Neuronal stem cell (in vitro differentiated cells): ENCODE measurements around the gene TMC1.

ENCODE experiments used
- DNase-seq: peaks from one replicate; pipeline ENCODE4 v3.0.0-alpha.2; 2013; ENCODE audit warnings: low spot score
- H2AFZ ChIP-seq: one replicate; pipeline ENCODE4 v1.6.1; 2013; ENCODE audit warnings: mild to moderate bottlenecking, low read length, inconsistent platforms
- H2AK5ac ChIP-seq: 2 replicates; pipeline ENCODE4 v1.6.1; 2013; ENCODE audit warnings: low read depth, mild to moderate bottlenecking, inconsistent platforms, low read length, moderate library complexity, mixed read lengths
- H2BK120ac ChIP-seq: 2 replicates; pipeline ENCODE4 v1.6.1; 2013; ENCODE audit warnings: low read depth, mild to moderate bottlenecking, inconsistent platforms, low read length, moderate library complexity, mixed read lengths
- H2BK12ac ChIP-seq: one replicate; pipeline ENCODE4 v1.6.1; 2013; ENCODE audit warnings: low read length, inconsistent platforms
- H2BK15ac ChIP-seq: 2 replicates; pipeline ENCODE4 v1.6.1; 2013; ENCODE audit warnings: mild to moderate bottlenecking, low read length, inconsistent platforms, mixed read lengths
- H2BK5ac ChIP-seq: one replicate; pipeline ENCODE4 v1.6.1; 2013; ENCODE audit warnings: inconsistent platforms, mild to moderate bottlenecking, low read length, moderate library complexity
- H3K14ac ChIP-seq: one replicate; pipeline ENCODE4 v1.6.1; 2013; ENCODE audit warnings: low read length, inconsistent platforms
- H3K18ac ChIP-seq: 2 replicates; pipeline ENCODE4 v1.6.1; 2013; ENCODE audit warnings: low read length, inconsistent platforms
- H3K23ac ChIP-seq: 2 replicates; pipeline ENCODE4 v1.6.1; 2013; ENCODE audit warnings: low read depth, mild to moderate bottlenecking, mixed read lengths, low read length, inconsistent platforms; ENCODE audit not compliant: poor library complexity
- H3K27ac ChIP-seq: replicated peaks from 3 replicates; pipeline ENCODE4 v1.5.1; 2013; ENCODE audit warnings: low read length, inconsistent platforms
- H3K27me3 ChIP-seq, 3 experiments: 2 replicates each; pipeline ENCODE4 v1.6.1; 2013; ENCODE audit warnings: low read length in 3 of 3, mild to moderate bottlenecking in 2 of 3, inconsistent platforms in 1 of 3, low read depth in 1 of 3, mixed read lengths in 1 of 3, moderate library complexity in 1 of 3; ENCODE audit not compliant: control insufficient read depth in 3 of 3, insufficient read depth in 3 of 3
- H3K36me3 ChIP-seq, 2 donors: replicated peaks in 1 of 2; 2 replicates each; pipeline ENCODE4 v1.6.1; 2013; ENCODE audit warnings: low read length in 2 of 2; ENCODE audit not compliant: control insufficient read depth in 2 of 2, insufficient read depth in 2 of 2
- H3K4ac ChIP-seq: 2 replicates; pipeline ENCODE4 v1.6.1; 2013; ENCODE audit warnings: inconsistent platforms, mild to moderate bottlenecking, low read length, moderate library complexity
- H3K4me1 ChIP-seq, 2 donors: 1 replicate in 1 of 2; 2 replicates in 1 of 2; pipeline ENCODE4 v1.6.1; 2013; ENCODE audit warnings: low read length in 2 of 2, low read depth in 1 of 2; ENCODE audit not compliant: control insufficient read depth in 2 of 2, insufficient read depth in 1 of 2
- H3K4me2 ChIP-seq: one replicate; pipeline ENCODE4 v1.6.1; 2013; ENCODE audit warnings: mild to moderate bottlenecking, low read length, inconsistent platforms; ENCODE audit not compliant: insufficient read depth, poor library complexity, severe bottlenecking
- H3K4me3 ChIP-seq, 2 donors: 2 replicates each; pipeline ENCODE4 v1.5.1; 2013; ENCODE audit warnings: low read length in 2 of 2, mild to moderate bottlenecking in 2 of 2, inconsistent platforms in 1 of 2, moderate library complexity in 1 of 2
- H3K79me1 ChIP-seq: one replicate; pipeline ENCODE4 v1.6.1; 2013; ENCODE audit warnings: low read depth, mild to moderate bottlenecking, inconsistent platforms, low read length, moderate library complexity
- H3K9ac ChIP-seq: one replicate; pipeline ENCODE4 v1.6.1; 2013; ENCODE audit warnings: mild to moderate bottlenecking, low read depth, low read length, inconsistent platforms; ENCODE audit not compliant: poor library complexity
- H3K9me3 ChIP-seq, 2 donors: replicated peaks in 1 of 2; 2 replicates each; pipeline versions ENCODE3 to v1.6.1; 2013; ENCODE audit warnings: low read length in 2 of 2, mild to moderate bottlenecking in 2 of 2, inconsistent platforms in 1 of 2, low read depth in 1 of 2, mixed read lengths in 1 of 2, moderate library complexity in 1 of 2; ENCODE audit not compliant: control insufficient read depth in 2 of 2, insufficient read depth in 1 of 2
- H4K8ac ChIP-seq: one replicate; pipeline ENCODE4 v1.6.1; 2013; ENCODE audit warnings: low read depth, mild to moderate bottlenecking, inconsistent platforms, low read length, moderate library complexity
- H4K91ac ChIP-seq: one replicate; pipeline ENCODE4 v1.6.1; 2013; ENCODE audit warnings: low read length, low read depth, mild to moderate bottlenecking, inconsistent platforms; ENCODE audit not compliant: poor library complexity
- WGBS, 2 donors: extraction: QIAGEN DNeasy Blood & Tissue Kit; methylation state at CpG; one replicate each; pipeline ENCODE4 v1.1.7; 2013; ENCODE audit warnings: missing lambda C conversion rate in 2 of 2, mixed read lengths in 1 of 2; ENCODE audit not compliant: insufficient read length in 2 of 2, insufficient replicate concordance in 1 of 2; ENCODE audit errors: extremely low coverage in 2 of 2; 5-methylcytosine and 5-hydroxymethylcytosine counted together

Gene TMC1

DNA sequence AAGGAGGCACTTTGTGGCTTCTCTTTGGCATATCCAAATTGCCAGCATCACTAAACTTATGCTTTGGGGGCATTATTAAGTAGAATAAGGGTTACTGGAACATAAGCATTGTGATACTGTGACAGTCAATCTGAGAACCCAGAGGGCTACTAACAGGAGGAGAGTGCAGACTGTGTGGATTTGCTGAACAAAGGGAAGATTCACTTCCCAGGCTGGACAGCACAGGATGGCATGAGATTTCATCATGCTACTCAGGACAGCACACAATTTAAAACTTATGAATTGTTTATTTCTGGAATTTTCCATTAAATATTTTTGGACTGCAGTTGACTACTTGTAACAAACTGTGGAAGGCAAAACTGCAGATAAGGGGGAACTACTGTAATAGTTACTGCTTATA lies 212.5 kb downstream of the TMC1 start:
- no peak overlapping the region for H3K4me3 ChIP-seq
- H2BK120ac ChIP-seq, result no peak overlapping the region
- no peak overlapping the region for H3K4ac ChIP-seq
- no peaks in the 10 kb centered on the region for H3K27me3 ChIP-seq
- no peak overlapping the region for H3K18ac ChIP-seq
- H2BK5ac ChIP-seq, result no peak overlapping the region
- no peaks in the 10 kb centered on the region for H3K9me3 ChIP-seq
- peak overlapping the region; percentile 37 for H2AFZ ChIP-seq
- H3K27ac ChIP-seq, result no peak overlapping the region
- no peak overlapping the region for H3K9ac ChIP-seq
- no peak overlapping the region for H3K14ac ChIP-seq
- peaks cover 0 to 2% of the 10 kb centered on the region in 2 donors for H3K4me1 ChIP-seq
- no peak overlapping the region for H3K4me2 ChIP-seq
- DNase-seq, result no peak
- H3K79me1 ChIP-seq, result no peaks in the 10 kb centered on the region
- no peak overlapping the region for H2BK12ac ChIP-seq
- H3K36me3 ChIP-seq, result no peaks in the 10 kb centered on the region
- H4K8ac ChIP-seq, result no peak overlapping the region
- H2BK15ac ChIP-seq, result no peak overlapping the region
- no peak overlapping the region for H2AK5ac ChIP-seq
- no peak overlapping the region for H4K91ac ChIP-seq
- no peak overlapping the region for H3K23ac ChIP-seq

DNA sequence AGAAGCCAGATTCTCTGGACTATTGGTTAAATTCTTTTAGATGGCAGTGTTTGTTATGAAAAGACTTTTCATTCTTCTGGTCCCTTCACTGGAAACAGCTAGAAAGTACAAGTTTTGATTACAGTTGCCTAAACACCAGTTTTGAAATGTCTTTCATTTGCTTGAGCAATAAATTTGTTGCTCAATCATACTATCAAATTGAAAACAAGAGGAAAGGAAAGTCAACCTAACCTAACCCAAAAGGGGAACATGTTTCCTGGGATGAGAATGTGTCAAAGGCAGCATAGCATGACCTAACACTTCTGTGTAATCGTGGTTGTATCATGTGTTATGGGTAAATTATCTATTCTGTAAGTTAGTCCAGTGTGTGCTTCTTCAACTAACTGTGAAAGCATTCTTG lies 213.2 kb downstream of the TMC1 start:
- no peak overlapping the region for H2AFZ ChIP-seq
- H3K4ac ChIP-seq, result no peak overlapping the region
- H3K79me1 ChIP-seq, result no peaks in the 10 kb centered on the region
- no peak overlapping the region for H3K9ac ChIP-seq
- no peak for DNase-seq
- H3K36me3 ChIP-seq, result no peaks in the 10 kb centered on the region
- no peak overlapping the region for H2BK120ac ChIP-seq
- H3K18ac ChIP-seq, result no peak overlapping the region
- no peak overlapping the region for H2BK12ac ChIP-seq
- no peak overlapping the region for H4K91ac ChIP-seq
- H3K27ac ChIP-seq, result no peak overlapping the region
- H4K8ac ChIP-seq, result no peak overlapping the region
- no peaks in the 10 kb centered on the region for H3K9me3 ChIP-seq
- H3K4me3 ChIP-seq, result no peak overlapping the region
- no peak overlapping the region for H2BK5ac ChIP-seq
- H3K27me3 ChIP-seq, result no peaks in the 10 kb centered on the region
- H3K14ac ChIP-seq, result no peak overlapping the region
- H3K4me2 ChIP-seq, result no peak overlapping the region
- H2AK5ac ChIP-seq, result no peak overlapping the region
- no peak overlapping the region for H2BK15ac ChIP-seq
- no CpG with 5 or more reads among the region's 1 CpG for WGBS, 2 donors
- H3K4me1 ChIP-seq, result peaks cover 0 to 2% of the 10 kb centered on the region in 2 donors
- no peak overlapping the region for H3K23ac ChIP-seq

DNA sequence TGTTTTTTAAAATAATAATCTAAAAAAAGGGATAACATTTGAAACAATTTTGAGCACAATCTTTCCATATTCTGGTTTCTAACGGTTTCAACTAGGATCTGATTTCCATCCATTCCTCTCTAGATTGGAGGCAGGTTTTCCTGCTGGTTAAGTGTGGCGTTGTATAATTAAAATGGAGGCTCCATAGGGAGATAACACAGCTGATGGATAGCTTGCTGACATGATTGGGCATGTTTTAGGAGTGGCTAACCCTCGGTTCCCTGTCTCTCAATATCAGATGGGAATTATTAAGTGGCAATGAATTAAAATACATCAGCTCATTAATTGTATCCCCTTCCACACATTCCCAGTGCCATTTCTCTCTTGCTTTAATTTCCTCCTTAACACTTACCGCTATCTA lies 222.4 kb downstream of the TMC1 start:
- no peak overlapping the region for H3K4me2 ChIP-seq
- H3K18ac ChIP-seq, result no peak overlapping the region
- H3K4ac ChIP-seq, result no peak overlapping the region
- H2AK5ac ChIP-seq, result no peak overlapping the region
- no peak overlapping the region for H4K91ac ChIP-seq
- no peaks in the 10 kb centered on the region for H3K9me3 ChIP-seq
- H3K4me3 ChIP-seq, result no peak overlapping the region
- no peak overlapping the region for H2BK15ac ChIP-seq
- H2BK120ac ChIP-seq, result no peak overlapping the region
- no peaks in the 10 kb centered on the region for H3K79me1 ChIP-seq
- no peak overlapping the region for H4K8ac ChIP-seq
- no peak overlapping the region for H3K27ac ChIP-seq
- 100% methylated on average over 1 of the region's 4 CpGs; no CpG with 5 or more reads in 1 of the 2 donors for WGBS, 2 donors
- H3K9ac ChIP-seq, result no peak overlapping the region
- no peaks in the 10 kb centered on the region for H3K4me1 ChIP-seq
- H2AFZ ChIP-seq, result no peak overlapping the region
- H3K27me3 ChIP-seq, result no peaks in the 10 kb centered on the region
- H3K14ac ChIP-seq, result no peak overlapping the region
- H2BK12ac ChIP-seq, result no peak overlapping the region
- no peaks in the 10 kb centered on the region for H3K36me3 ChIP-seq
- DNase-seq, result no peak
- H3K23ac ChIP-seq, result no peak overlapping the region
- no peak overlapping the region for H2BK5ac ChIP-seq

DNA sequence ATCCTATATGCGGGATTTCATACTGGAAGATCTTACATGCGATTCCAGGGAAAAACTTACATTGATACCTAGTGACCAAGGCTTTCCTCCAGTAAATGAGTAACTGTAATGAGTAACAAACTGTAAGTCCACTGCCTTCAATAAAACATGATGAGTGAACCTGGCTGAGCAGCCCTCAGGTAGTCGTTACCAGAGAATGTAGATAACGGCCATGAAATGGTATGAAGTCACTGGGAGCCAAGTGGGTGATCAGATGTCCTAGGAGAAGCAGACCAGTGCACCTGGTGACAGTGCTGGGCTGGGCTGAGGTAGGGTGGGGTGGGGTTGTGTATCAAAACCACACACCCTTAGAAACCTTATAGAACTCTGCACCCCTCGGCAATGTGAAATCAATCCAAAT lies 227.9 kb downstream of the TMC1 start:
- Histone ChIP-seq H3K36me3 (no peaks in the 10 kb centered on the region), H2BK5ac (no peak overlapping the region), H2AFZ (no peak overlapping the region), H4K91ac (no peak overlapping the region), H3K9ac (no peak overlapping the region), H3K4me1 (no peaks in the 10 kb centered on the region), H3K4ac (no peak overlapping the region), H3K27ac (no peak overlapping the region), H3K4me2 (no peak overlapping the region), H3K18ac (no peak overlapping the region), H3K79me1 (no peaks in the 10 kb centered on the region), H3K9me3 (no peaks in the 10 kb centered on the region), H3K4me3 (no peak overlapping the region), H2BK120ac (no peak overlapping the region), H3K23ac (no peak overlapping the region), H2BK15ac (no peak overlapping the region), H3K14ac (no peak overlapping the region), H4K8ac (no peak overlapping the region), H2BK12ac (no peak overlapping the region), H3K27me3 (no peaks in the 10 kb centered on the region), H2AK5ac (no peak overlapping the region)
- DNase-seq, result no peak
- no CpG with 5 or more reads among the region's 5 CpGs for WGBS, 2 donors
